GM19193 (cell line): ENCODE results near the gene NKTR.

Experiments
- POLR2A ChIP-seq: IDR thresholded peaks from 4 replicates; pipeline ENCODE4 v1.6.1; 2011; ENCODE audit not compliant: insufficient read depth, insufficient read length; ENCODE audit errors: extremely low read depth

The NKTR gene

GRCh38 chr3:42589382-42590109 lies 10.9 kb upstream of the NKTR start:
- TF ChIP-seq POLR2A, result no peak

DNA sequence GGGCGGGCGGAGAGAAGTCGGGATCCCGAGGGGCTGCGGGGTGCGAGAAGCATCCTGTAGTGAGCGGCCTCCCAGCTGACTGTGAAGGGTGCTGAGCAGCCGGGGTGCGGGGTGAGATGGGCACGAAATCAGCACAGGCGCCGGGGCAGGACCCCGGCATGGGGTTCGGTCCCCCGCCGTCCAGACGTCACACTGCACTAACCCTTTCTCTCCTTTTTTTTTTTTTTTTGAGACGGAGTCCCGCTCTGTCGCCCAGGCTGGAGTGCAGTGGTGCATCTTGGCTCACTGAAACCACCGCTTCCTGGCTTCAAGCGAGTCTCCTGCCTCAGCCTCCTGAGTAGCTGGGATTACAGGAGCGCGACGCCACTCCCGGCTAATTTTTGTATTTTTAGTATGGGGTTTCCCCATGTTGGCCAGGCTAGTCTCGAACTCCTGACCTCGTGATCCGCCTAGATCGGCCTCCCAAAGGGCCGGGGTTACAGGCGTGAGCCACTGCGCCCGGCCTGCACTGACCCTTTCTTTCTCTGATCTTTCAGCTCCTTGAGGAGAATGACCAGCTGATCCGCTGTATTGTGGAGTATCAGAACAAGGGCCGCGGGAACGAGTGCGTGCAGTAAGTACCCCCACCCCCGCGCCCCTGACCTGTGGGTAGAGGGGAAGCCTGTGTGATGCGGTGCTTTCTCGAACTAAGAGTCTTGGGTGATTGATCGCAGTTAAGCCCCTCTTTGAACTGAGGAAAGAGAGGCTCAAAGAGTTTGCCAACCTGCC lies 9.3 kb upstream of the NKTR start:
- TF ChIP-seq POLR2A, result no peak

GRCh38 chr3:42591811-42592210 lies 8.7 kb upstream of the NKTR start:
- no peak for TF ChIP-seq POLR2A

GRCh38 chr3:42593635-42594034 lies 6.9 kb upstream of the NKTR start:
- TF ChIP-seq POLR2A, result no peak

- TF ChIP-seq POLR2A, result no peak
Measured at GRCh38 chr3:42595682-42596081, 4.8 kb upstream of the NKTR start.

- TF ChIP-seq POLR2A, result no peak
Measured at GRCh38 chr3:42600958-42601675, 631 bp downstream of the NKTR start.

DNA sequence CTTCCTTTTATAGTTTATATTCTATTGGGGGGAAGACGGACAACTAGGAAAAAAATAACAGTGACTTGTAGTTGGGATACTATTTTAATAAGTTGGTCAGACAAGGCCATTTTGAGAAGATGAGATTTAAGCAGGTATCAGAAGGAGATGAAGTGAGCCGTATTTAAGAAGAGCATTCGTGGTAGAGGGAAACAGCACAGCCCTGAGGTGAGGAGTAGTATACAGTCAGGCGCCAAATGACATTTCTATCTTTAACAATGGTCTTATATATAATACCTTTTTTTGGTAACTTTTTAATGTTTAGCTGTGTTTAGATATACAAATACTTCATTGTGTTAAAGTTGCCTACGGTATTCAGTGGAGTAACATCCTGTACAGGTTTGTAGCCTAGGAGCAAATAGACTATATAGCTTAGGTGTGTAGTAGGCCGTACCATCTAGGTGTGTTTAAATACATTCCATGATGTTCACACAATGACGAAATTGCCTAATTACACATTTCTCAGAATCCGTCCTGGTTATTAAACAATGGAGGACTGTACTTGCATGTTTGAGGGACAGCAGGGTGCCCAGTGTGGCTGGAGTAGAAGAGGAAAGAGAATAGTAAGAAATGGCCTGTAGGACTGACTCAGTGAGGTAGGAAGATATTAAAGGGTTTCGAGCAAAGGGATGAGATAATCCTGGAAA lies 1.6 kb downstream of the NKTR start:
- TF ChIP-seq POLR2A, result no peak

- no peak for TF ChIP-seq POLR2A
Measured at GRCh38 chr3:42602961-42603360, 2.5 kb downstream of the NKTR start.

DNA sequence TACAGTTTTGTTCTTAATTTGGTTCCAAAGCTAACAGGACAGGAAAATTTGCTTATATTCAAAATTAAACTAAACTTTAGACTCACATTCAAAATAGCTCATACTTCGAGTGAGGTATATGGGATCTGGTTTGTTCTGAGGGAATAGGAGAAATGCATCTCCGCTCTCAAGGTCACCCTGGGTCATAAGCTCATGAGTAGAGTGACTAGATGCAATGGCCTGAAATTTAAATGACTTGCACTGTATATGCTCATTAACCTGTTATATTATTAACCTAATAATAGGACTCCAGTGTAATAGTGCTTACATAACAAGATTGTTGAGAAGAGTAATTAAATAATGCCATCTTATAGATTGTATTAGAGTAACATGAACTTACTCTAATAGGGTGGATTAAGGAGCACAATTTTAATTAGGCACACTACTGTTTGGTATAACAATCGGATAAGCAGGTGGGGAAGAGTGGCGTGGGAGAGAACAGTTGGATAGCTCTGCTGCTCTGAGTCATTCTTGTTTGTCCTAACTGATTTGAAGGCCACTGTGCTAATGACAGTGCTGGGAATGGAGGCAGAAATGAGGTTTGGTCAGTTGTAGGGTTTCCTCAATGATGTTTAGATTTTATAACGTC lies 5.2 kb downstream of the NKTR start:
- TF ChIP-seq POLR2A, result no peak

DNA sequence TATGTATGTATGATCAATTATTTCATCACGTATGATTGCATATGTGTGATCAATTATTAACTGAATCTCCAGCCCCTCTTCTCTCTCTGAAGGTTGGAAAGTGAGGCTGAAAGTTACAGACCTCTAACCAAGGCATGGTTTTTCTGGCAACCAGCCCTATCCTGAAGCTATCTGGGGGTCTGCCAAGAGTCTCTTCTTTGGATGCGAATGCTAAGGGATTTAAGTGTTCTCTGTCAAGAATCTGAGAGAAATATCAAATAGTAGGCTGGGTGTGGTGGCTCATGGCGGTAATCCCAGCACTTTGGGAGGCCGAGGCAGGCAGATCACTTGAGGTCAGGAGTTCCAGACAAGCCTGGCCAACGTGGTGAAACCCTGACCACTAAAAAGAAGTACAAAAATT lies 8.1 kb downstream of the NKTR start:
- TF ChIP-seq POLR2A, result no peak

DNA sequence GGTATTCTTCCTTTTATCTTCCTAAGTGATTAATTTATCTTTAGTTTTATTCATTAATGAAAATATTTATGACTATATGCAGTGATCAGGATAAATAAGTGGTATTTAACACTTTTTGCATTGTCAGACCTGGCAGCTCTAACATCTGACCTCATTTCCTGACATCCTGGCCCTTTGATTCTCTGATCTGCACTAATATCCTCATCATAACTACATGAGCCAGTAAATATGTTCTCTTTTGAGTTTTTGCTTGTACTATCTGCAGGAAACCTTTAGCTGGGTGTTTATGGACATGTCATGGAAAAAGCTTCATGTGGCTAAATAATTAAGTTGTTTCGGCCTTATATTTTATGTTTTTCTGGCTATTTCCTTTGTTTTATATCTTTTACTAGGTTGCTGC lies 10.5 kb downstream of the NKTR start:
- no peak for TF ChIP-seq POLR2A

DNA sequence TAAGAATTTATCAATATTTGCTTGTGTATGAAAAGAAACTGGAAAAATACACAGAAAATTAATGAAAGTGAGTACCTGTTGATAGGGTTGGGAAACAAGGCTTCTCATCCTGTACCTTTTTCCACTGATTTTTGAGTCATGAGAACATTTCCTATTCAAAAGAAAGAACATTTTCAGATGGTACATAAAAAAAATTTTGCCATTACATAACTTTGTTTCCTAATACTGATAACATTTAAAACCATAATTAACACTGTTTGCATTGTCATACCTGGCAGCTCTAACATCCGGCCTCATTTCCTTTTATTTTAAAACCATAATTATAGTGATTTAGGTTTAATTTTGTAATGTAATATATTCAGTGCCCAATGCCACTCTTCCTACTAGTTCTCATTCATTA lies 11.7 kb downstream of the NKTR start:
- TF ChIP-seq POLR2A, result no peak

DNA sequence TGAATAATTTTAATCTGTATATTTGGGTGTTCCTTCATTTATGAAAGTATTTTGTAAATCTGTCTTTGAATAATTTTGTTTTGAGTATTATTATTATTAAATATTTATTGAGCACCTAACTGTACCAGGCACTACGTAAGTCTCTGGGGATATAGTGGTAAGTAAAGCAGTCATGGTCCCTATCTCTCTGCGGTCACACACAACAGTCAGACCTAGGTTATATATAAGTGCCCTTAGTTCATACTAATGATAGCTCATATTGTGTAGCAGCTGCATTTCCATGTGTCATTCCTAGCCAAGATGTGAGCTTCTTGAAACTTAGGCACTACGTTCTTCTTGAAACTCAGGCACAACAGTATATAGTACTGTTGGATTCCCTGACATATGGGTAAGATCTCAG lies 12.4 kb downstream of the NKTR start:
- no peak for TF ChIP-seq POLR2A

DNA sequence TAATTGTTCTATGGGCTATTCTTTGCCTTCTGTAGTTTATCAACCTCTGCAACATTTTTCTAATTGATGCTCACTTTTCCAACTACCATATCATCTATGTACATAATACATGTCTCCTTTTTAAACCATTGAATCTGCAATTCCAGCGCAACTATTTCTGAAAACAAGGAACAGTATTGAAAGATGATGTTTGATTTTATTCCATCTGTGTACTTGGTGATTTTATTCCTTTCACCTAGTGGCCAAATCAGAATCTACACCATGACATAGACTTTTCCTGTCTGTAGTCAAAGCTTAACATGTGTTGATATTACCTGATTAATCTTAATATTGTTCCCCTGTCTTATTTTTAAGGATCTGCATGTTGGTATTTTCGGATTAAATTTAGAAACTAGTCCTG lies 13.0 kb downstream of the NKTR start:
- no peak for TF ChIP-seq POLR2A

GRCh38 chr3:42631620-42632019 lies 31.1 kb downstream of the NKTR start:
- TF ChIP-seq POLR2A, result no peak

GRCh38 chr3:42632146-42632545 lies 31.7 kb downstream of the NKTR start:
- TF ChIP-seq POLR2A, result no peak

GRCh38 chr3:42633544-42633943 lies 33.1 kb downstream of the NKTR start:
- TF ChIP-seq POLR2A, result no peak
